ENCODE measurements around the gene KIF17.

The KIF17 gene

DNA sequence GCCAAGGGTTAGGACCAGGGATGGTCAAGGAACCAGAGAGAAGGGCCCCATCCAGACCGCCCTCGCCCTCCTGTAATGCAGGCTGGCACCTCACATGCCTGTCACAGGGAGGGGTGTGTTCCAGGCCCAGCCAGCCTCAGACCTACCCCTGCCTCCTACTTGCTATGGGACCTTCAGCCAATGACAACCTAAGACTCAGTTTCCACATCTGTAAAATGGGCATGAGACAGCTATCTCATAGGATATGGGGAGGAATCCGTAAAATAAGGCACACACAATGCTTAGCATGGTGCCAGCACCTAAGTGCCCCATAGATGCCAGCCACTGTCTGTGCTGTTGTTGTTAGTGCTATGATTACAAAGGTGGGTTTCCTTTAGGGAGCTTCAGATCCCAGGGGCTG lies 7.9 kb downstream of the KIF17 start:
- DNase-seq: no peak

DNA sequence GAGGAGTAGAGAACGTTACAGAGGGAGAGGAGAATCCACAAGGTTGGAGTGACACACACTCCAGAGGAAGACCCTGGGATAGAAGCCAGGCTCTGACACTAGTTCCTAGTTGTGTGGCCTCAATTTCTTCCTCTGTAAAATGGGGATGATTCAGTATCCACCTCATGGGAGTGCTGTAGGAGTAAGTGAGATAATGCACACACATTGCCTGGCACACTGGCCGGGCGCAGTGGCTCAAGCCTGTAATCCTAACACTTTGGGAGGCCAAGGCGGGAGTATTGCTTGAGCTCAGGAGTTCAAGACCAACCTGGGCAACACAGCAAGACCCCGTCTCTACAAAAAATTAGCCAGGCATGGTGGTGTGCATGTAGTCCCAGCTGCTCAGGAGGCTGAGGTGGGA lies 8.9 kb downstream of the KIF17 start:
- no peak for DNase-seq

DNA sequence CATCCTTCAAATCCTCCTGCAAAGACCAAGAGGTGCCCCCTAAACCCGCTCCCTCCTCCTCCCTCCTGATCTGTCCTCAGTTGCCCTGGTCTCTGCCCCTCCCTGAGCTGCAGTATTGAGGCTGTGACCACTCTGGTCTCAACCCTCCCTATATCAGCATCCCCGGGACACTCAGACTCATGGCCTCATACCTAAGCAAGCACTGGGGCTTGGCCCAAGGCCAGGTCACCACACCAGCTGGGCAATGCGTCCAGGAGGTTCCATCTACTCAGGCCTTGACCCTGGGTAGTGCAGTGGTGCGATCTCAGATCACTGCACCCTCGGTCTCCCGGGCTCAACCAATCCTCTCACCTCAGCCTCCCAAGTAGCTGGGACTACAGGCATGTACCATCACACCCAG lies 9.8 kb downstream of the KIF17 start:
- no peak for DNase-seq

DNA sequence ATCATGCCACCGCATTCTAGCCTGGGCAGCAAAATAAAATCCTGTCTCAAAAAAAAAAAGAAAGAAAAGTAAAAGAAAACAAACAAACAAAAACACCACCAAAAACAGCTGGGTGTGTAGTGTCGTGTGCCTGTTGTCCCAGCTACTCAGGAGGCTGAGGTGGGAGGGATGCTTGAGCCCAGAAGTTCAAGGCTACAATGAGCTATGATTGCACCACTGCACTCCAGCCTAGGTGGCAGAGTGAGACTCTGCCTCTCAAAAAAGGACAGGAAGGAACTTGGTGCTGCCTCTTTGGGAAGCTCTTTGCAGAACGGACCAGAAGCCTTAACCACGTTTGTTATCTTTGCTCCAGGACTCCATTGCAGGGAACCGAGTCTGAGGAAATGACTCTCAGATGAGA lies 11.0 kb downstream of the KIF17 start:
- DNase-seq: no peak

DNA sequence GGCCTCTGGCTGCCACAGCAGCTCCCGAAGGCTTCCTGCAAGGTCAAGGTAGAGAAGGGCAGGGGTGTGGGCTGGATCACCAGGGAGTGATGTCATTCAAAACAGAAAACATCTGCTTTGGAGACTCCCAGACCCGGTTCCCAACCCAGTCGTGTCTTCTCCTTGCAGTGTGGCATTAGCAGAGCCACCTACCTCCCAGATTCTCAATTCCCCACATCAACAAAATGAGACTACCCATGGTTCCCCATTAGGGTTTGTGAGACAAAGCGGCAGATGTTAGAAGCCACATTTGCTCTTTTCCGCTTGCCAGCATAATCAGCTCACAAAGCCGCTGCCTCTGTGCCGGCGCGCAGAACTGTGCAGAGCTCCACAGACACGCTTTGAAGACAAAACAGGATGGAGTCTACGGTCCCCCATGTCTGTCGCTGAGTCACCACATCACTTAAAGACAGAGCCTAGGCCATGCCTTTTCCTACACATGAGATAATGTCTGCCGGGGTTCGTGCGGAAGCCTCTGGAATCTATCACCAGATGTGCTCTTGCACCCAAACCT lies 12.5 kb downstream of the KIF17 start:
- DNase-seq: no peak

DNA sequence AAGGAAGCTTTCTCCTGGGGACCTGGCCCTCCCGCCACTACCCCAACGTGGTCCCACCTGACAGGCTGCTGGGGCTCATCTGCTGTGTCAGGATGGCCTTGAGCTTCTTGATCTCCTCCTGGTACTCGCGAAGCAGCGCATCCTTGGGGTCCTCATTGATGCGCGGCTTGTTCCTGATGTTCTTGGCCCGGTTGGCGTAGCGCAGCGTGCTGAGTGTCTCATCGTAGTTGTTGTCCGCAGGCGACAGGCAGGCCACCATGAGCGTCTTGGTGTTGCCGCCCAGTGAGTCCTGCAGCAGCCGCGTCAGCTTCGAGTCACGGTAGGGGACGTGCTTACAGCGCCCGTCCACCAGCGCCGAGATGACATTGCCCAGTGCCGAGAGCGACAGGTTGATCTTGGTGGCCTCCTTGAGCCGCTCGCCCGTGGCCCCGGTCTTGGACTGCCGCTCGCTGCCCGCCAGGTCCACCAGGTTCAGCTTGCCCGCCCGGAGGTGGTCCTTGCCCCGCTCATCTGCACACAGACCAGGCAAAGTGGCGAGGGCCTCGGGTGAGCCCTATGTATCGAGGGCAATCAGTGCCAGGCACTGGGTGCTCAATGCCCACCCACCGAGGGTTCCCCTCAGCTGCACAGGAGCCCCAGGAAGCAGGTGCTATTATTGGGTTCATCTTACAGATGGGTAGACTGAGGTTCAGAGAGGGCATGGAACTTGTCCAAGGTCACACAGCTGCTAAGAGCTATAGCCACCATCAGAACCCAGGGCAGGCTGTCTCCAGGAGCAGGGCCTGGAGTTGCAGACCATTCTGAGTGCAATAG lies 13.2 kb downstream of the KIF17 start:
- no peak for DNase-seq

DNA sequence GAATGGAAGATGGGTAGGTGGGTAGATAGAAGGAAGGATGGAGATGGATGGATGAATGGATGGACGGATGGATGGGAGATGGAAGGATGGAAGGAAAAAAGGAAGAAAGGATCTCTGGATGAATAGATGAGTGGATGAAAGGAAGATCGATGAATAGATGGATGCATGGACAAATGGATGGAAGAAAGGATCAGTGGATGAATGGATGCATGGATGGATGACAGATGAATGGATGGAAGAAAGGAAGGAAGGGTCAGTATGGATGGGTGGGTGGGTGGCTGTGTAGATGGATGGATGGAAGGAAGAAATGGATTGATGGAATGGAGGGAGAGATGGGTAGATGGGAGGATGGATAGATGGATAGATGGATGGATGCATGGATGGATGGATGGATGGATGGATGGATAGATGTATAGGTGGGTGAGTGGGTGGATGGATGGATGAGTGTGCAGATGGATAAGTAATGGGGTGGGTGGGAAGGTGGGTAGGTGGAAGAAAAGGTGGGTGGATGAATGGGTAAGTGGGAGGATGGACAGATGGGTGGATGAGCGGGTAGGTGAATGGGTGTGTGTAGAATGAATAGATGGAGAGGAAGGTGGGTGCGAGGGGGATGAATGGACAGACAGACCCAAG lies 14.6 kb downstream of the KIF17 start:
- no peak for DNase-seq

DNA sequence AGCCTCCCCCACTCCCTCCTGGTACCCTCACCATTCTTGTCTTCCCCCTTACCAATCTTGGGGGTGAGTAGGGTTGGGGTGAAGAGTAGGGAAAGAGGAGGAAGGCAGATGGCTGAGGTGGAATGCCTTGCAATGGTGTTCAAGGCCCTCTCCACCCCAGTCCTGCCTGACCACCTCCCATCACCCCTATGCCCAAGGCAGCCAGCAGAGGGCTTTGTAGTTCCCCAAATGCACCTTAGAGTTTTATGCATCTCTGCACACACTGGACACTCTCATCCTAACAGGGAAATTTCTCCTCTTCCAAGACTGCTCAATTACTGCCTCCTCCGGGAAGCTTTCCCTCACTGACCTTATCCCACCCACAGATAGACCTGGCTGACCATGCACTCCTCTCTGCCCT lies 15.4 kb downstream of the KIF17 start:
- peak; percentile 49 for DNase-seq

DNA sequence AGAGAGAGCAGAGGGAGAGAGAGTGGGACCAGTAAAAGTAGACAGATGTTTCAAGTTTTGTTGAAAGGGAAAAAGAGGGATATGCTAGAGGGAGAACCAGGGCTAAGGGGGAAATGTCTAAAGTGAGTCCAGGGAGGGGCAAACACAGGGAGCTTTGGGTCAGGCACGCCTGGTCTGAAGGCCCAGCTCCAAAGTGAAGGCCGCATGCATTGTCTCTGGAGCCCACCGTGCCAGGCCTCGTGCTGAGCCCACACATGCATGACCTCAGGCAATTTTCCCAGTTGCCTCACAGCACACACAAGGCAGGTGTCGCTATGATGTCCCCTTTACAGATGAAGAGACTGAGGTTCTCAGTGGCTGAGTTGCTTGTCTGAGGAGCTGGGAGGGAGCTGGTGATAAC lies 16.0 kb downstream of the KIF17 start:
- no peak for DNase-seq

DNA sequence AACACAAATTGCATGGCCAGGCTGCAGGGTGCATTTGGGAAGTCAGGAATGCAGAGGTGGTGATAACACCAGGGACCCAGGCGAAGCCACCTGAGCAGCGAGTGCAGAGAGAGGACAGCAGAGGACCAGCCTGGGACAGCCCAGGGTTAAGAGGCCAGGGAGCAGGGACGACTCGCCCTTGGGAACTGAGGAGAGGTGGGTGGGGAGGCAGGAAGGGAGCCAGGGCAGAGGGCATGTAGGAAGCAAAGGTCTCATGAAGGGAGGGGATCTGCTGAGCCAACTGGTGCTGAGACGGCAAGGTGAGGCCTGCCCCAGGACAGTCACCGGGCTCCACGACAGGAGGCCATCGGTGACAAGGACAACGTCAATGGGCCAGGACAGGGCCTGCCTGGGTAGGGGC lies 16.4 kb downstream of the KIF17 start:
- DNase-seq: no peak

DNA sequence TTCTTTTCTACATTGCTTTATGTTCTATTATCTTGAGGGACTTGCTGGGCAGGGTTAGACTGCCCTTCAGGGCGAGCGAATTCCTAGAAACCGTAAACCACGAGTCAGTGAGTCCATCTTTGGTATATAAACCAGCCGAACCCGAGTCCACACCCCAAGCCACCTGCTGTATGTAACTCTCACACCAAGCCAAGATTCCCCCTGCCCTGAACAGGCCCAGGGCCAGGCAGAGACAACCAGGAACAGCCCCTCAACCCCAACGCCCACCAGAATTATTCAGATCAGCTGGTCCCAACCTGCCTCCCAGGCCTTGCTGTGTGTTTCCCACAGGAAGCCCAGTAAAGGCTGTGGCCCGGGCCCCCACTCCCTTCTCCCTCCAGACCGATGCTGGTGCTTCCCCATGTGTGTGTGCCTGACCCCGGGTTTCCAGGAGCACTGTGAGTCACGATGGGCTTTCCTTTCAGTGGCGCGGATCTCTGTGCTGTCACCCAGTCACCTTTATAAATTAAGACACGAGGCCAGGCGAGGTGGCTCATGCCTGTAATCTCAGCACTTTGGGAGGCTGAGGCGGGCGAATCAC lies 17.1 kb downstream of the KIF17 start:
- no peak for DNase-seq

DNA sequence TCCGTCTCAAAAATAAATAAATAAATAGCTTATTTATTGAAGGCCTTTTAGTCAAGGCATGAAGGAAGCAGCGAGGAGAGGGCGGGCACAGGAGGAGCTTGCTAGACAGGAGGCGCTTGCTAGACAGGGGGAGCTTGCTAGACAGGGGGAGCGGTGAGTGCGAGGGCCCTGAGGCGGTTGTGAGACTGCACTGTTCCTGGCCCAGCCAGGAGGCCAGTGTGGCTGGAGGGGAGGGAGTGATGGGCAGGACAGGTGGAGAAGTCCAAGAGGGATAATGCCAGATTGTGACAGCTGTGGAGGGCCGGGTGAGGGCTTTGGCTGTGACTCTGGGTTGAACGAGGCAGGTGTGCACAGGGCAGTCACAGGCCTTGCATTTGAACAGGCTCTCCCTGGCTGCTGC lies 18.2 kb downstream of the KIF17 start:
- no peak for DNase-seq

DNA sequence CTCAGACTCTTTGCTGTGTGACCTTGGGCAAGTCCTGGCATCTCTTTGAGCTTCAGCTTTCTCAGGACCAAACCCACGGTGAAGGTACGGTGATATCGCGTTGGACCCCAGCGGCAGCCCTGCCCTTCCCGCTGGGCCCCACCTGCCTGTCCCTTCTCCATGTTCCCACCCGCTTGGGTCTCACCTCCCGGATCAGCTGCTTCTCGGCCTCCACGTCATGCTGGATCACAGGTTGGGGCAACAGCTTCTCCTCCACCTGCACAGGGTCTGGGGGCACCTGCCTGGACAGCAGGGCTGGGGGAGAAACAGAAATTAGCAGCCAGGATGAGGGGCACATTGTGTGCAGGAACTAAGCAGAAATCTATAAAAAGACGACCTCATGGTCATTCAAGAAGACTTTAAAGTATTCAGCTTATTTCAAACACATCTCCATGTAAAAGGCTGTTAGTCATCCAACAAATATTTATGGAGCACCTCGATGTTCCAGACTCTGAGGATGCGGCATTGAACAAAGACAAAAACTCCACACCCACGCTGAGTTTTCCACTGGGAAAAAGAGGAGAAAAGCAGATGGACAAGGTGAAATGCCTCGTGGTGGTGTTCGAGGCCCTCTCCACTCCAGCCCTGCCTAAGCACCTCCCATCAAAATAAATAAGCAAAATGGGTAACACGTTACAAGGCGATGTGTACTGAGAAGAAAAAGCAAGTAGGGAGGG lies 19.5 kb downstream of the KIF17 start:
- no peak for DNase-seq

DNA sequence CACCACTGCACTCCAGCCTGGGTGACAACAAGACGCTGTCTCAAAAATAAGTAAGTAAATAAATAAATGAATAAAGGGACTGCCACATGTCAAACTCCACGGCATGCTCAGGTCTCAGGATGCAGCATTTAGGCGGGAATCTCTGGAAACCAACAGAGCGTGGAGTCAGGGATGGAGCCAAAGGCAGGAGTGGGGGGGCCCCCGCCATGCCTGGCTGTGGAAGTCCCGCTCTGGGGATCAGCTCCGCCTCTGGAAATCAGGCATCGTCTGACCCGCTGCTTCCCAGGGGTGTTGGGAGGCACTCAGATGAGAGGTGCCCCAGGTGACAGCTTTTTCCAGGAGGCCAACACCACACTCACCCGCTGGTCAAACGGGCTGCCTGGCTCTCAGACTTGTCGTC lies 20.2 kb downstream of the KIF17 start:
- DNase-seq: no peak

DNA sequence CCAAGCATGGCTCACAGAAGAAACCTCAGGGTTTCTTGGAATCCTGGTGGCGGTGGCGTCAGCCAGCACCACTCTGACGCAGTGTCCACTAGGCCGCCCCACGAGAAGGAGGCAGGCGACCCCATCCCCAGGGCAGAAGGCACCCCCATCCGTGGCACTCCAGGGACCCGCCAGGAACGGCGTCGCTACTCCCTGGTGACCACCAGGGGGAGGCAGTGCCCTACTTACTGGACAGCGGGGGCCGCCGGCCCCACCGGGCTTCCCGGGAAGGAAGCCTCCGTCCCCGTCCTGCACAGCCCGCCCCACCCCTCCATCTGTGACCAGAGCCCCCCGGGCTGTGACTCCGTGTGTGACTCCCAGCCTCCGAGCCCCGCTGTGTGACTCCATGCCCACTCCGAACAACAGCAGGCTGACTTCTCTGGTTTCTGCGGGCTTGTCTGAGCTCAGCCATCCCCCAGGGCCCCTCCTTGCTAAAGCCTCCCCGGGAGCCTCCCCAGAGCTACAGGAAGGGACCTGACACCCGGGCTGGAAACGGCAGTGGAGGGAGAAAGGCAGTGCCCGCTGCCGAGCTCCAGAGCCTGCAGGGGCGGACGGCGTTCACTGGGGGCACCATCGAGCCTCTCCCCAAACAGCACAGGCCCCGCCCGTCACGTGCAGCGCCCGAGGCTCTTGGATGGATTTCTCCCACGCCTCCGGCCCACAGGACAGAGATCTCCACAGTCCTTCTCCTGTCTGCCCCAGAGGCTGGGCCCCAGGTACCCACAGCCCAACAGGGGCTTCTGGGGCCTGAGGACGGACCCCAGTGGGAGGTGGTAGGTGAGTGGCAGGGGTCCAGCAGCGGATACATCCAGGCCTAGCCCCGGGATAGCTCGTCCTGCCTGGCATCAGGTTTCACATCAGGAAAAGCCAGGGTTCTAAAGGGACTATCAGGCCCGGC lies 21.1 kb downstream of the KIF17 start:
- DNase-seq: peak; percentile 88

DNA sequence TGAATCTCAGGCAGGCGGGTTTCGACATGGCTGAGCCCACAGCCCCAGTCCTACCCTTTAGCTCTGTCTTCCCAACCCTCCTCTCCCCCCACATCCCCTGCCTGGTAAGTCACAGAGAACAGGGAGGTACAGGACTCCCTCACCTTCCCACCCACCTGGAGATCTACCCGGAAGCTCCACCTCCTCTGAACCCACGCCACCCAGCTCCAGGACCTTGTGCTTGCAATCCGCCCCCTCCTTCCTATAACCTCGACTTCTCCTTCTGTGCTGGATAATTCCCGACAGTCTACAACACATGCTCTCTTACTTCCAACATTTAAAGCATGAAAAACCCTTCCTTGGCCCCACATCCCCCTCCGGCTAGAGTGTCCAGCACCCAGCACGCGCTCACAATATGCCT lies 22.3 kb downstream of the KIF17 start:
- DNase-seq: no peak

DNA sequence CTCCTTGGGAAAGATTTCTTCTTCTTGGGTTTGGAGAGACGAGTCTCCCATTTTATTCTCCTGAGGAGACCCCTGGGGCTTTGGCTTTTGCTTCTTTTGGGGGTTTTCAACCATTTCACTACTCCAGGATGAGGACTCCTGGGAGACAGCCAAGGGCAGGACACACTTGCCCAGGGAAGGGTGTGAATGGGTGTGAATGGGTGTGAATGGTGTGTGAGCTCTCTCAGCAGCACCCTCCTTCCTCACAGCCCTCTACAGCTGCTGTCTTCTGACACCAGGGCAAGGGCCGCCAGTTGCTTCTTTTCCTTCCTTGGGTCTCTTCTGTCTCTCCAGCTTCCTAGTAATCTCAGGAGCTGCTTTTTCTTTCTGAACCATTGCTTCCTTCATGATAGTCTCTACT lies 24.2 kb downstream of the KIF17 start:
- DNase-seq: peak; percentile 2

DNA sequence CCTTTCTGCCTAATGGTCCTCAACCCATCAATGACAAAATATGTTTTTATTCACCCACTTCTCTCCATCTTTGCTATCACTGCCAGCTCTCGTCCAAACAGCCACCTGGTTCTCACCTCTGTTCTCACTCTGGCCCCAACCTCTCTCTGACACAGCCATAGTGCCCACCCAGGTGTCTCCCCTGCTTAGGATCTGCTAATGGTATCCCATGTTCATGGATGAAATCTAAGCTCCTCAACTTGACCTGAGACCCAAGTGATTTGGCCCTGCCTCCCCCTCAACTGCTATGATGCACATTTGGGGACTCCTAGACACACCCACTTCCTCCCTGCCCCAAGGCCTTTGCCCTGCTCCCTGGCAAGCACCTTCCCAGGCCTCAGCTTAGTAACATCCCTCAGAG lies 25.9 kb downstream of the KIF17 start:
- peak; percentile 1 for DNase-seq

DNA sequence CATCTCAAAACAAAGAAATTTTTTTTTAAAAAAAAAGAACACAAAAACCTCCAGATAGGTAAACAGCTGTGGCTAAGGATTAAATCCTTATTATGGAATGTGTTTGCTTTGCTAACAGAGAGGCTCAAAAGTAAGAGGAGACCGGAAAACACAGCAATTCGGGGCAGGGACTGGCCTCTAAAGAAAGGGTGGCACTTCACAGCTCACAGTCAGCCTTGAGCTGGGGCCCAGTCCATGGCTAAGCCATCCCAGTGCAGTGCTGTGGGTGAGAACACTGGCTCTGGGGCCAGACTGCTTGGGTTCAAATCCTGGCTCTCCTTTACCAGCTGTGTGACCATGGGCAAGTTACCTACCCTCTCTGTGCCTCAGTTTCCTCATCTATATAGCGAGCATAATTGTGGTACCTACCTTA lies 28.2 kb downstream of the KIF17 start:
- DNase-seq: peak; percentile 0

DNA sequence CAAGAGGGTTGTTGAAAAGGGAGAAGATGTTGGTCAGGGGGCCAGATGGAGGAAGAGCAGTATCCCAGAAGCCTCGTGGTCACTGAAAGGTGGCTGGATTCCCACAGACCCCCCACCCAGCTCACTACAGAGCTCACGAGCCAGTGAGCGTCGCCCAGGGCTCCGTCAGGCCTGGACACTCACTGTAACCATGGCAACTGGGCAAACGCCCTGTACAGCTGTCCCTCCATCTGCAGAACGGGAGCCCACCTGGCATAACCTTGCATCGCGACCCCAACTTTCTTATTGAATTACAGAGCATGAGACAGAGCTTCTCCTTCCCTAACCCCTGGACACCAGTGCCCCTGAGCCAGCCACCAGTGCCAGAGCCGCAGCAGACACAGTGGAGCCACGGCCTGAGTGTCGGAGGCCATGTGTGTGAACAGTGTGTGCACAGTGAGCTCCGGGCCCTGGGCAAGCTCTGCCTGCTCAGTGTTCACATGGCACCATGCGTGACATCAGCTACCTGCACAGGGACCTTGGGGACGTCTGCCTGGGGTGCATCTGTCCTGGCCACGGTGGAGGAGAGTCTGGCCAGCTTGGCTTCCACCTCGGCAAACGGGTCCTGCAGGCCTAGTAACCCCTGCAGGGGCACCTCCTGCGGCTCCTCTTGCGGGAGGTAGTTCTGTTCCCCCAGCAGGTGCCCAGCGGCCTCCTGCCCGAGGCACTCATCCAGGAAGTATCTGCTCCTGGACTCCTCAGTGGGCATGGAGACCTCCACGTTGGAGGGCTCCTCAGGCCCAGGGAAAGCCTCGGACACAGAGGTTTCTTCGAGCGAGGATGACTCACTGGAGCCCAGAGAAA lies 30.7 kb downstream of the KIF17 start:
- DNase-seq: no peak

DNA sequence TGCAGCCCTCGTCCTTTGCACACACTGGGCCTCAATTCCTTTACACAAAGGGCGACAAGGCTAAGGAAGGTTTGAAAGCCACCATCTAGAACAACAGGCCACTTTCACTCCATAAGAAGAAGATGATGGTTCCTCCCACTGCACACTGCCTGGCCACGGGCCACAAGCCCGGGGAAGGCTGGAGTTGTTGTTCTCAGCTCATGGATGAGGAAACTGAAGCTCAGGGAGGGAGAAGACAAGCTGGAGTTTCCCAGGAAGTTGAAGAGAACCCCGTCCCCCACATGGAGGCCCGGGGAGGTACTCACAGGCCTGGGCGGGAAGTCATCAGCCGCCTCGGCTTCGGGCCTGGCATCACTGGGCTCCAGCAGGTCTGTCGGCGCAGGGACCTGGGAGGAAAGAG lies 32.1 kb downstream of the KIF17 start:
- no peak for DNase-seq

All from RPMI8226 (cell line).